SK-N-SH (cell line): Measurements from ENCODE around the gene UBE2G2. TPM values are rescaled to one million over a fixed set of nuclear protein-coding genes. Genes with fewer than 3 reads are reported as not detected.

Experiments used
- CTCF ChIA-PET: fragments of 300-600, 350-600 bp; formaldehyde crosslinking; extraction: SDS; loops from one replicate; lab custom pipeline; 2021; lab: Yijun Ruan, JAX
- POLR2A ChIA-PET: fragments of 350-600 bp; sonication (Branson Sonifier 250); formaldehyde crosslinking; extraction: SDS; loops from one replicate; lab custom pipeline; 2020; ENCODE audit warnings: antibody characterized with exemption, inconsistent platforms; lab: Yijun Ruan, JAX
- DNase-seq: peaks from one replicate; pipeline ENCODE4 v3.0.0; 2012
- H2AFZ ChIP-seq: fragments of 200-600 bp; sonication (generic); 2 replicates; pipeline ENCODE4 v1.8.1; 2016; ENCODE audit warnings: antibody characterized with exemption, mild to moderate bottlenecking, low read depth
- H3F3A ChIP-seq: fragments of 200-600 bp; sonication (generic); replicated peaks from 2 replicates; pipeline ENCODE3; 2016; ENCODE audit warnings: antibody characterized with exemption, mild to moderate bottlenecking; ENCODE audit not compliant: insufficient read depth
- H3K27ac ChIP-seq, 2 experiments: fragments of 200-500 bp in 1 of 2; fragments of 200-600 bp in 1 of 2; sonication (Bioruptor generic) in 1 of 2; sonication (generic), shearing (Covaris generic) in 1 of 2; 2 replicates each; pipeline versions ENCODE4 v1.5.1 to v1.6.1; 2014 to 2016; ENCODE audit warnings: low read depth in 2 of 2, inconsistent platforms in 1 of 2, low read length in 1 of 2, mild to moderate bottlenecking in 1 of 2, mixed read lengths in 1 of 2
- H3K27me3 ChIP-seq: fragments of 200-600 bp; sonication (generic), shearing (Covaris generic); 2 replicates; pipeline ENCODE4 v1.6.1; 2016; ENCODE audit warnings: mixed run types; ENCODE audit not compliant: insufficient read depth
- H3K36me3 ChIP-seq, 2 experiments: fragments of 200-500 bp in 1 of 2; fragments of 200-600 bp in 1 of 2; sonication (Bioruptor generic) in 1 of 2; sonication (generic) in 1 of 2; replicated peaks in 1 of 2; 2 replicates each; pipeline versions ENCODE3 to v1.5.1; 2014 to 2016; ENCODE audit warnings: low read length in 1 of 2, mild to moderate bottlenecking in 1 of 2; ENCODE audit not compliant: insufficient read depth in 2 of 2, control insufficient read depth in 1 of 2
- H3K4me1 ChIP-seq, 2 experiments: fragments of 200-500 bp in 1 of 2; fragments of 200-600 bp in 1 of 2; sonication (Bioruptor generic) in 1 of 2; sonication (generic), shearing (Covaris generic) in 1 of 2; 2 replicates each; pipeline versions ENCODE4 v1.5.1 to v1.6.1; 2014 to 2016; ENCODE audit warnings: low read depth in 1 of 2, low read length in 1 of 2, mixed run types in 1 of 2; ENCODE audit not compliant: insufficient read depth in 2 of 2, control insufficient read depth in 1 of 2
- H3K4me2 ChIP-seq: fragments of 200-600 bp; sonication (generic), shearing (Covaris generic); 2 replicates; pipeline ENCODE4 v1.6.1; 2017; ENCODE audit warnings: mixed run types
- H3K4me3 ChIP-seq, 2 experiments: fragments of 200-500 bp in 1 of 2; fragments of 200-600 bp in 1 of 2; sonication (Bioruptor generic) in 1 of 2; sonication (generic), shearing (Covaris generic) in 1 of 2; 2 replicates each; pipeline versions ENCODE4 v1.5.1 to v1.8.1; 2014 to 2016; ENCODE audit warnings: low read depth in 2 of 2, inconsistent platforms in 1 of 2, low read length in 1 of 2, mild to moderate bottlenecking in 1 of 2, mixed read lengths in 1 of 2, moderate library complexity in 1 of 2
- H3K79me2 ChIP-seq: fragments of 200-600 bp; sonication (generic); 2 replicates; pipeline ENCODE4 v1.8.1; 2017; ENCODE audit warnings: mild to moderate bottlenecking; ENCODE audit not compliant: insufficient read depth
- H3K9ac ChIP-seq: fragments of 200-600 bp; sonication (generic); 2 replicates; pipeline ENCODE4 v1.6.1; 2017; ENCODE audit warnings: mixed run types
- H3K9me2 ChIP-seq: fragments of 200-600 bp; sonication (generic); 2 replicates; pipeline ENCODE4 v1.6.1; 2017; ENCODE audit warnings: mixed run types
- H3K9me3 ChIP-seq: fragments of 200-600 bp; sonication (generic); 2 replicates; pipeline ENCODE4 v1.6.1; 2017; ENCODE audit warnings: mixed run types, mild to moderate bottlenecking, moderate library complexity
- H4K20me1 ChIP-seq: fragments of 200-600 bp; sonication (generic); 2 replicates; pipeline ENCODE4 v1.6.1; 2017; ENCODE audit warnings: mild to moderate bottlenecking, mixed run types; ENCODE audit not compliant: insufficient read depth
- EP300 ChIP-seq, 2 experiments: IDR thresholded peaks; 2 replicates each; pipeline versions ENCODE4 v1.4.0 to v1.6.1; 2012; ENCODE audit warnings: borderline replicate concordance in 1 of 2, low read depth in 1 of 2, low read length in 1 of 2
- FOSL2 ChIP-seq: IDR thresholded peaks from 2 replicates; pipeline ENCODE4 v1.4.0; 2012; ENCODE audit warnings: low read depth, mild to moderate bottlenecking, moderate library complexity, borderline replicate concordance
- FOXJ3 ChIP-seq: sonication (generic); formaldehyde crosslinking; IDR thresholded peaks from 2 replicates; pipeline ENCODE4 v1.5.1; 2020; ENCODE audit warnings: mild to moderate bottlenecking, missing genetic modification reagents
- FOXM1 ChIP-seq: IDR thresholded peaks from 2 replicates; pipeline ENCODE4 v1.4.0; 2012; ENCODE audit warnings: low read depth, mild to moderate bottlenecking
- GABPA ChIP-seq: IDR thresholded peaks from 2 replicates; pipeline ENCODE4 v1.4.0; 2012; ENCODE audit warnings: low read depth, mild to moderate bottlenecking
- GATA2 ChIP-seq: sonication (generic); formaldehyde crosslinking; IDR thresholded peaks from 2 replicates; pipeline ENCODE4 v1.5.0; 2020; ENCODE audit warnings: mild to moderate bottlenecking, missing genetic modification reagents
- NRF1 ChIP-seq: IDR thresholded peaks from 2 replicates; pipeline ENCODE4 v1.6.1; 2012; ENCODE audit warnings: low read depth, mild to moderate bottlenecking, low read length
- RCOR1 ChIP-seq: fragments of 150-350 bp; IDR thresholded peaks from 2 replicates; pipeline ENCODE4 v1.6.1; 2017; ENCODE audit warnings: antibody characterized with exemption, low read length
- REST ChIP-seq: IDR thresholded peaks from 2 replicates; pipeline ENCODE4 v1.6.1; 2012; ENCODE audit warnings: mild to moderate bottlenecking, low read depth, low read length, moderate library complexity
- RFX5 ChIP-seq: IDR thresholded peaks from 2 replicates; pipeline ENCODE4 v1.6.1; 2012; ENCODE audit warnings: mild to moderate bottlenecking, improper control_type of control experiment, low read length
- RXRA ChIP-seq: IDR thresholded peaks from 2 replicates; pipeline ENCODE4 v1.4.0; 2012; ENCODE audit warnings: low read depth, mild to moderate bottlenecking, borderline replicate concordance
- TAF1 ChIP-seq: IDR thresholded peaks from 2 replicates; pipeline ENCODE4 v1.6.1; 2012; ENCODE audit warnings: low read depth, mild to moderate bottlenecking, low read length, moderate library complexity, borderline replicate concordance
- TCF12 ChIP-seq: IDR thresholded peaks from 2 replicates; pipeline ENCODE4 v1.4.0; 2012
- USF1 ChIP-seq: IDR thresholded peaks from 2 replicates; pipeline ENCODE4 v1.4.0; 2012; ENCODE audit warnings: low read depth, borderline replicate concordance
- WGBS: methylation state at CpG from one replicate; pipeline ENCODE4 v1.1.6; 2017; ENCODE audit warnings: low lambda C conversion rate; 5-methylcytosine and 5-hydroxymethylcytosine counted together
- polyA plus RNA-seq, 3 experiments: library from polyadenylated mRNA; depleted of rRNA; stranded (reverse); fragments of >200 nt; gene quantifications; 2 replicates each; pipeline ENCODE4 v1.2.3, GENCODE V29; 2012
- TF ChIP-seq, protein P1 (sequence below): fragments of 150-350 bp; IDR thresholded peaks from 2 replicates; pipeline ENCODE4 v1.6.1; 2017; ENCODE audit warnings: antibody characterized with exemption, low read length, low read depth, borderline replicate concordance
- TF ChIP-seq, protein P2 (sequence below): IDR thresholded peaks from 2 replicates; pipeline ENCODE4; 2012

UBE2G2 gene
- polyA plus RNA-seq, 1 of the 3 experiments (the other 2 are of a cell fraction): 129 TPM

DNA sequence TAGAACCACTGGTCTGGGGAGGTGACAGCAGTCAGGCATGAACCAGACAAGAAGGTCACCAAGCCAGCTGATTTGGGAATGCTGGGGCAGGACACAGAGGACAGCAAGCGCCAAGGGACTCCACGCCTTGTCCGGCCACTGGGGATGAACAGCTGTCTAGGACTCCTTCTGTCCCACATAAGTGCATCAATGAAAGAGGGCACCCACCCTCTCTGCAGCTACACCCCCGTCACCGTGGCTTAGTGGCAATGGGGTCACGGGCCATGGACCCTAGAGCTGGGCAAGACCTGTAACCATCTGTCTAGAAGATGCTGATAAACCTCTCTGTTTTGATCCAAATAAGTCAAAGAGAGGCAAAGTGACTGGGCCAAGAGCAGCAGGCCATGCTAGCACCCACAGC is 16.8 kb downstream of the UBE2G2 start:
- H3K79me2 ChIP-seq: peaks cover 87% of the 10 kb centered on the region
- no peak overlapping the region for H3K4me3 ChIP-seq
- CTCF ChIA-PET: interaction anchor here (1.0 to 2.5 kb wide), 4 partner anchors 9 to 274 kb away, joined by 3 to 23 read pairs (median 4); no protein-coding TSS in a partner anchor
- no peak overlapping the region for H3K27ac ChIP-seq
- H3K4me2 ChIP-seq: no peak overlapping the region
- H2AFZ ChIP-seq: no peak overlapping the region
- H4K20me1 ChIP-seq: peaks cover 69% of the 10 kb centered on the region
- H3K9me2 ChIP-seq: no peaks in the 10 kb centered on the region
- H3K9me3 ChIP-seq: no peaks in the 10 kb centered on the region
- H3K4me1 ChIP-seq: peaks cover 0 to 15% of the 10 kb centered on the region in 2 experiments; a peak in 2 of 4 replicates
- H3K9ac ChIP-seq: no peak overlapping the region
- peaks cover 20 to 40% of the 10 kb centered on the region in 2 experiments for H3K36me3 ChIP-seq
- DNase-seq: no peak
- POLR2A ChIA-PET: no interaction called here
- no peak for TF ChIP-seq FOXM1
- TF ChIP-seq GATA2 (CRISPR knock-in tag): no peak
- no peak for TF ChIP-seq GABPA
- no peak for TF ChIP-seq RCOR1
- no peak for TF ChIP-seq FOSL2
- TF ChIP-seq USF1: no peak
- TF ChIP-seq EP300 (IDR thresholded peaks at IDR 0.05; ENCODE audit: borderline replicate concordance in 1 of 2, low read depth in 1 of 2, low read length in 1 of 2): no peak
- no peak for TF ChIP-seq FOXJ3
- TF ChIP-seq, protein P1, sequence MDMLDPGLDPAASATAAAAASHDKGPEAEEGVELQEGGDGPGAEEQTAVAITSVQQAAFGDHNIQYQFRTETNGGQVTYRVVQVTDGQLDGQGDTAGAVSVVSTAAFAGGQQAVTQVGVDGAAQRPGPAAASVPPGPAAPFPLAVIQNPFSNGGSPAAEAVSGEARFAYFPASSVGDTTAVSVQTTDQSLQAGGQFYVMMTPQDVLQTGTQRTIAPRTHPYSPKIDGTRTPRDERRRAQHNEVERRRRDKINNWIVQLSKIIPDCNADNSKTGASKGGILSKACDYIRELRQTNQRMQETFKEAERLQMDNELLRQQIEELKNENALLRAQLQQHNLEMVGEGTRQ: no peak
- TF ChIP-seq NRF1: no peak
- TF ChIP-seq TAF1: no peak
- no peak for TF ChIP-seq TCF12
- no peak for TF ChIP-seq RXRA
- H3F3A ChIP-seq: no peaks in the 10 kb centered on the region
- WGBS: 100% methylated on average over 3 of the region's 6 CpGs
- no peaks in the 10 kb centered on the region for H3K27me3 ChIP-seq

GRCh38 chr21:44783020-44783696 is 18.5 kb downstream of the UBE2G2 start:
- Histone ChIP-seq H3F3A (no peaks in the 10 kb centered on the region), H3K4me2 (no peak overlapping the region), H2AFZ (no peak overlapping the region), H3K79me2 (peaks cover 76% of the 10 kb centered on the region), H4K20me1 (peaks cover 64% of the 10 kb centered on the region), H3K4me1 (peaks cover 0 to 19% of the 10 kb centered on the region in 2 experiments; a peak in 2 of 4 replicates), H3K27me3 (no peaks in the 10 kb centered on the region), H3K27ac (no peak overlapping the region), H3K36me3 (peaks cover 24 to 43% of the 10 kb centered on the region in 2 experiments), H3K9ac (no peak overlapping the region), H3K9me3 (no peaks in the 10 kb centered on the region), H3K9me2 (no peaks in the 10 kb centered on the region), H3K4me3 (no peak overlapping the region)
- DNase-seq: no peak
- ChIA-PET CTCF (interaction anchor here (2.5 kb wide), 1 partner anchor 10 kb away, joined by 23 read pairs; no protein-coding TSS in a partner anchor), POLR2A (no interaction called here)
- WGBS: 96% methylated on average over 5 of the region's 5 CpGs
- TF ChIP-seq RFX5 (peak; percentile 21; the same call in 1 of the 2 replicates), REST (no peak)
- TF ChIP-seq, protein P2, sequence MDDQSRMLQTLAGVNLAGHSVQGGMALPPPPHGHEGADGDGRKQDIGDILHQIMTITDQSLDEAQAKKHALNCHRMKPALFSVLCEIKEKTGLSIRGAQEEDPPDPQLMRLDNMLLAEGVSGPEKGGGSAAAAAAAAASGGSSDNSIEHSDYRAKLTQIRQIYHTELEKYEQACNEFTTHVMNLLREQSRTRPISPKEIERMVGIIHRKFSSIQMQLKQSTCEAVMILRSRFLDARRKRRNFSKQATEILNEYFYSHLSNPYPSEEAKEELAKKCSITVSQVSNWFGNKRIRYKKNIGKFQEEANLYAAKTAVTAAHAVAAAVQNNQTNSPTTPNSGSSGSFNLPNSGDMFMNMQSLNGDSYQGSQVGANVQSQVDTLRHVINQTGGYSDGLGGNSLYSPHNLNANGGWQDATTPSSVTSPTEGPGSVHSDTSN: no peak
